IMR-90 (cell line): Measurements from ENCODE around the gene GNG11. TPM values are rescaled to one million over a fixed set of nuclear protein-coding genes. Genes with fewer than 3 reads are reported as not detected.

Experiments used
- ATAC-seq: fragments of 200-7000 bp; cut with Tn5 transposase; 2 replicates; pipeline ENCODE4 v1.9.1; 2020; ENCODE audit warnings: low read depth, mild to moderate bottlenecking, moderate library complexity
- BruUV-seq: library from RNA; stranded (reverse); fragments of 400-500 nt; replicated peaks from 2 replicates; lab custom pipeline; 2021; lab: Mats Ljungman, UMichigan
- CTCF ChIA-PET: fragments of 300-600 bp; formaldehyde crosslinking; extraction: SDS; loops from one replicate; lab custom pipeline; 2021; ENCODE audit warnings: antibody characterized with exemption; lab: Yijun Ruan, JAX
- POLR2A ChIA-PET: fragments of 300-600 bp; sonication (Branson Sonifier 250); formaldehyde crosslinking; loops from one replicate; lab custom pipeline; 2022; ENCODE audit warnings: antibody characterized with exemption; ENCODE audit not compliant: unreplicated experiment; lab: Charles Lee
- DNase-seq: peaks from one replicate; pipeline ENCODE4 v3.0.0; 2013
- H2AFZ ChIP-seq: replicated peaks from 2 replicates; pipeline ENCODE3; 2013; ENCODE audit warnings: low read length, mild to moderate bottlenecking; ENCODE audit not compliant: poor library complexity
- H2AK5ac ChIP-seq: 2 replicates; pipeline ENCODE4 v1.6.1; 2013; ENCODE audit warnings: low read depth, low read length, inconsistent platforms
- H2AK9ac ChIP-seq: replicated peaks from 2 replicates; pipeline ENCODE3; 2013; ENCODE audit warnings: mild to moderate bottlenecking, low read depth, low read length, moderate library complexity; ENCODE audit not compliant: poor library complexity
- H2BK120ac ChIP-seq: 2 replicates; pipeline ENCODE4 v1.6.1; 2013; ENCODE audit warnings: low read depth, low read length, inconsistent platforms
- H2BK15ac ChIP-seq: 3 replicates; pipeline ENCODE4 v1.6.1; 2013; ENCODE audit warnings: low read depth, low read length, inconsistent platforms
- H2BK20ac ChIP-seq: 2 replicates; pipeline ENCODE4 v1.6.1; 2013; ENCODE audit warnings: low read depth, mild to moderate bottlenecking, inconsistent platforms, low read length, moderate library complexity
- H2BK5ac ChIP-seq: 2 replicates; pipeline ENCODE4 v1.6.1; 2013; ENCODE audit warnings: mild to moderate bottlenecking, low read depth, low read length, inconsistent platforms; ENCODE audit not compliant: poor library complexity, severe bottlenecking
- H3K14ac ChIP-seq: replicated peaks from 2 replicates; pipeline ENCODE4 v1.6.1; 2013; ENCODE audit warnings: low read depth, low read length, inconsistent platforms
- H3K18ac ChIP-seq: 2 replicates; pipeline ENCODE4 v1.6.1; 2013; ENCODE audit warnings: low read depth, low read length, control low read depth
- H3K23ac ChIP-seq: 2 replicates; pipeline ENCODE4 v1.6.1; 2013; ENCODE audit warnings: low read depth, low read length, inconsistent platforms
- H3K27ac ChIP-seq: 2 replicates; pipeline ENCODE4 v1.5.1; 2013; ENCODE audit warnings: mild to moderate bottlenecking, control low read depth, low read length; ENCODE audit not compliant: insufficient read depth
- H3K27me3 ChIP-seq: 2 replicates; pipeline ENCODE4 v1.6.1; 2013; ENCODE audit warnings: low read length; ENCODE audit not compliant: control insufficient read depth, insufficient read depth
- H3K36me3 ChIP-seq: 2 replicates; pipeline ENCODE4 v1.6.1; 2013; ENCODE audit warnings: low read length, mixed read lengths; ENCODE audit not compliant: control insufficient read depth, insufficient read depth
- H3K4ac ChIP-seq: 2 replicates; pipeline ENCODE4 v1.6.1; 2013; ENCODE audit warnings: low read depth, low read length, inconsistent platforms
- H3K4me1 ChIP-seq: 2 replicates; pipeline ENCODE4 v1.6.1; 2013; ENCODE audit warnings: low read length, mixed read lengths; ENCODE audit not compliant: control insufficient read depth, insufficient read depth
- H3K4me2 ChIP-seq: 2 replicates; pipeline ENCODE4 v1.6.1; 2013; ENCODE audit warnings: low read depth, mild to moderate bottlenecking, control low read depth, low read length, moderate library complexity
- H3K4me3 ChIP-seq: 2 replicates; pipeline ENCODE4 v1.5.1; 2013; ENCODE audit warnings: low read depth, mild to moderate bottlenecking, control low read depth, low read length, moderate library complexity; ENCODE audit not compliant: insufficient read depth
- H3K56ac ChIP-seq: 2 replicates; pipeline ENCODE4 v1.6.1; 2013; ENCODE audit warnings: low read length, inconsistent platforms; ENCODE audit not compliant: insufficient read depth; ENCODE audit errors: extremely low read depth
- H3K79me1 ChIP-seq, 2 experiments: 2 replicates each; pipeline ENCODE4 v1.6.1; 2013; ENCODE audit warnings: low read length in 2 of 2, inconsistent platforms in 1 of 2, low read depth in 1 of 2
- H3K9ac ChIP-seq: 2 replicates; pipeline ENCODE4 v1.6.1; 2013; ENCODE audit warnings: low read depth, low read length, control low read depth
- H3K9me1 ChIP-seq: 2 replicates; pipeline ENCODE4 v1.6.1; 2013; ENCODE audit warnings: low read length, inconsistent platforms; ENCODE audit not compliant: insufficient read depth
- H3K9me3 ChIP-seq: 2 replicates; pipeline ENCODE4 v1.6.1; 2013; ENCODE audit warnings: low read length; ENCODE audit not compliant: control insufficient read depth, insufficient read depth
- H4K20me1 ChIP-seq: 2 replicates; pipeline ENCODE4 v1.6.1; 2013; ENCODE audit warnings: low read length, inconsistent platforms; ENCODE audit not compliant: insufficient read depth
- H4K5ac ChIP-seq: 2 replicates; pipeline ENCODE4 v1.6.1; 2013; ENCODE audit warnings: mild to moderate bottlenecking, low read depth, low read length, control low read depth
- H4K8ac ChIP-seq, 2 experiments: 2 replicates each; pipeline ENCODE4 v1.6.1; 2013; ENCODE audit warnings: low read depth in 2 of 2, low read length in 2 of 2, control low read depth in 1 of 2, inconsistent platforms in 1 of 2
- H4K91ac ChIP-seq: 2 replicates; pipeline ENCODE4 v1.6.1; 2013; ENCODE audit warnings: low read depth, low read length, inconsistent platforms; ENCODE audit not compliant: insufficient read depth
- BHLHE40 ChIP-seq: fragments of 150-350 bp; IDR thresholded peaks from 2 replicates; pipeline ENCODE4 v1.6.1; 2016; ENCODE audit warnings: mild to moderate bottlenecking, low read depth, low read length
- CHD1 ChIP-seq: IDR thresholded peaks from 2 replicates; pipeline ENCODE4 v1.6.1; 2012; ENCODE audit warnings: low read depth, low read length, improper control_type of control experiment
- SMC3 ChIP-seq: fragments of 150-350 bp; IDR thresholded peaks from 2 replicates; pipeline ENCODE4 v1.6.1; 2016; ENCODE audit warnings: low read depth, mild to moderate bottlenecking, antibody characterized with exemption, low read length, moderate library complexity
- dilution Hi-C: fragments of 300-500 bp; cut with HindIII; formaldehyde crosslinking; loops from one replicate; pipeline ENCODE4 v1.14.3; 2018; ENCODE audit warnings: low sequenced_read_pairs; ENCODE audit not compliant: unreplicated experiment
- in situ Hi-C: fragments of 300-500 bp; cut with MboI; formaldehyde crosslinking; loops from 3 replicates; pipeline ENCODE4 v1.14.3; 2019; ENCODE audit warnings: low sequenced_read_pairs, inconsistent platforms, mixed read lengths
- intact Hi-C: fragments of 100-400 bp; cut with micrococcal nuclease; formaldehyde crosslinking; loops from 2 replicates; pipeline ENCODE4 v1.10.0; 2022
- polyA plus RNA-seq, 3 experiments: library from polyadenylated mRNA; depleted of rRNA; stranded (reverse); fragments of >200 nt; gene quantifications; 2 replicates each; pipeline ENCODE4 v1.2.3, GENCODE V29; 2012; ENCODE audit warnings: low replicate concordance in 1 of 3
- total RNA-seq: library from RNA; depleted of rRNA; stranded (reverse); fragments of >200 nt; gene quantifications from 2 replicates; pipeline ENCODE4 v1.2.3, GENCODE V29; 2012

Gene GNG11
- total and polyA plus RNA-seq, 2 of the 4 experiments (the other 2 are of a cell fraction), result 6.1 to 10.5 TPM

GRCh38 chr7:93882468-93882867 is 39.1 kb upstream of the GNG11 start:
- H3K9me1 ChIP-seq, result no peaks in the 10 kb centered on the region
- H3K23ac ChIP-seq, result no peak overlapping the region
- in situ Hi-C loops, result no loop called here
- no peak overlapping the region for H3K4me3 ChIP-seq
- H2BK120ac ChIP-seq, result no peak overlapping the region
- no peak overlapping the region for H4K8ac ChIP-seq
- H3K14ac ChIP-seq, result no peak overlapping the region
- DNase-seq, result no peak
- peaks cover 2% of the 10 kb centered on the region; the same call in 1 of the 2 replicates for H3K9me3 ChIP-seq
- dilution Hi-C loops, result no loop called here
- H4K20me1 ChIP-seq, result no peaks in the 10 kb centered on the region
- intact Hi-C loops, result no loop called here
- no peaks in the 10 kb centered on the region for H3K4me1 ChIP-seq
- no peak overlapping the region for H2BK20ac ChIP-seq
- no peak overlapping the region for H2BK5ac ChIP-seq
- no peak overlapping the region for H4K91ac ChIP-seq
- no peak overlapping the region for H3K9ac ChIP-seq
- no peak overlapping the region for H3K4ac ChIP-seq
- POLR2A ChIA-PET, result no interaction called here
- H3K27me3 ChIP-seq, result no peaks in the 10 kb centered on the region
- no peaks in the 10 kb centered on the region for H3K79me1 ChIP-seq
- no peak for TF ChIP-seq SMC3
- TF ChIP-seq CHD1, result no peak
- no peak for TF ChIP-seq BHLHE40
- no peak for ATAC-seq
- no peak overlapping the region for H2BK15ac ChIP-seq
- no peak overlapping the region for H2AK9ac ChIP-seq
- no peak overlapping the region for H3K4me2 ChIP-seq
- H3K18ac ChIP-seq, result no peak overlapping the region
- H3K36me3 ChIP-seq, result no peaks in the 10 kb centered on the region; the same call in 1 of the 2 replicates
- no peak overlapping the region for H2AFZ ChIP-seq
- CTCF ChIA-PET, result no interaction called here
- H4K5ac ChIP-seq, result no peak overlapping the region
- H3K56ac ChIP-seq, result no peak overlapping the region
- no peak overlapping the region for H3K27ac ChIP-seq
- BruUV-seq, result no TSS peak
- no peak overlapping the region for H2AK5ac ChIP-seq
